H9 (cell line): Measurements from ENCODE around the gene DMRT1. TPM values are rescaled to one million over a fixed set of nuclear protein-coding genes. Genes with fewer than 3 reads are reported as not detected.

Experiments
- DNase-seq: peaks from one replicate; pipeline ENCODE4 v3.0.0-alpha.2; 2017
- H2AFZ ChIP-seq: one replicate; pipeline ENCODE4 v1.6.1; 2013; ENCODE audit warnings: mild to moderate bottlenecking, low read length, control low read depth, moderate library complexity
- H2AK5ac ChIP-seq: 2 replicates; pipeline ENCODE4 v1.6.1; 2013; ENCODE audit warnings: low read length, control low read depth, mixed read lengths; ENCODE audit not compliant: insufficient read length
- H2BK120ac ChIP-seq: one replicate; pipeline ENCODE4 v1.6.1; 2013; ENCODE audit warnings: low read depth, mild to moderate bottlenecking, low read length, control low read depth, inconsistent platforms; ENCODE audit not compliant: poor library complexity, severe bottlenecking
- H2BK12ac ChIP-seq: 2 replicates; pipeline ENCODE4 v1.6.1; 2013; ENCODE audit warnings: low read length, control low read depth, mixed read lengths, low read depth; ENCODE audit not compliant: insufficient read length
- H2BK15ac ChIP-seq: 2 replicates; pipeline ENCODE4 v1.6.1; 2013; ENCODE audit warnings: low read depth, low read length, control low read depth
- H2BK20ac ChIP-seq: one replicate; pipeline ENCODE4 v1.6.1; 2013; ENCODE audit warnings: low read depth, mild to moderate bottlenecking, low read length, control low read depth, inconsistent platforms; ENCODE audit not compliant: poor library complexity, severe bottlenecking
- H2BK5ac ChIP-seq: 2 replicates; pipeline ENCODE4 v1.6.1; 2013; ENCODE audit warnings: low read length, control low read depth, mixed read lengths; ENCODE audit not compliant: insufficient read length
- H3K14ac ChIP-seq: 2 replicates; pipeline ENCODE4 v1.6.1; 2013; ENCODE audit warnings: low read length, control low read depth; ENCODE audit not compliant: insufficient read depth
- H3K18ac ChIP-seq: 2 replicates; pipeline ENCODE4 v1.6.1; 2013; ENCODE audit warnings: low read depth, mild to moderate bottlenecking, mixed read lengths, low read length, control low read depth; ENCODE audit not compliant: insufficient read length
- H3K23ac ChIP-seq: 2 replicates; pipeline ENCODE4 v1.6.1; 2013; ENCODE audit warnings: low read length, control low read depth, mixed read lengths, low read depth; ENCODE audit not compliant: insufficient read length
- H3K23me2 ChIP-seq: 2 replicates; pipeline ENCODE4 v1.6.1; 2013; ENCODE audit warnings: low read depth, mild to moderate bottlenecking, mixed read lengths, low read length, control low read depth; ENCODE audit not compliant: insufficient read length, poor library complexity, severe bottlenecking
- H3K27ac ChIP-seq: 2 replicates; pipeline ENCODE4 v1.5.1; 2013; ENCODE audit warnings: low read length, control low read depth, mixed read lengths, low read depth; ENCODE audit not compliant: insufficient read length
- H3K27me3 ChIP-seq: 2 replicates; pipeline ENCODE4 v1.6.1; 2013; ENCODE audit warnings: low read length, control low read depth, inconsistent platforms; ENCODE audit not compliant: insufficient read depth
- H3K4ac ChIP-seq: 2 replicates; pipeline ENCODE4 v1.6.1; 2013; ENCODE audit warnings: low read depth, mild to moderate bottlenecking, control low read depth, inconsistent platforms, low read length, moderate library complexity
- H3K4me1 ChIP-seq: 2 replicates; pipeline ENCODE4 v1.6.1; 2013; ENCODE audit warnings: low read length, control low read depth, inconsistent platforms; ENCODE audit not compliant: insufficient read depth
- H3K4me2 ChIP-seq: 2 replicates; pipeline ENCODE4 v1.6.1; 2013; ENCODE audit warnings: low read length, control low read depth, mixed read lengths; ENCODE audit not compliant: insufficient read length, insufficient read depth
- H3K56ac ChIP-seq: 2 replicates; pipeline ENCODE4 v1.6.1; 2013; ENCODE audit warnings: low read depth, mild to moderate bottlenecking, mixed read lengths, low read length, control low read depth; ENCODE audit not compliant: insufficient read length
- H3K79me1 ChIP-seq: 2 replicates; pipeline ENCODE4 v1.6.1; 2013; ENCODE audit warnings: low read depth, mild to moderate bottlenecking, moderate library complexity, low read length, control low read depth, inconsistent platforms; ENCODE audit not compliant: insufficient read depth, poor library complexity, severe bottlenecking
- H3K79me2 ChIP-seq: 2 replicates; pipeline ENCODE4 v1.6.1; 2013; ENCODE audit warnings: low read length, control low read depth, inconsistent platforms; ENCODE audit not compliant: insufficient read depth
- H3K9ac ChIP-seq: 2 replicates; pipeline ENCODE4 v1.6.1; 2013; ENCODE audit warnings: low read length, control low read depth, mixed read lengths; ENCODE audit not compliant: insufficient read length; ENCODE audit errors: extremely low read depth
- H3K9me3 ChIP-seq: one replicate; pipeline ENCODE4 v1.6.1; 2013; ENCODE audit warnings: low read depth, low read length, inconsistent platforms; ENCODE audit not compliant: control insufficient read depth
- H3T11ph ChIP-seq: one replicate; pipeline ENCODE4 v1.6.1; 2013; ENCODE audit warnings: mild to moderate bottlenecking, low read length, control low read depth, inconsistent platforms
- H4K20me1 ChIP-seq: one replicate; pipeline ENCODE4 v1.6.1; 2013; ENCODE audit not compliant: control insufficient read depth, insufficient read length, insufficient read depth
- H4K5ac ChIP-seq: 2 replicates; pipeline ENCODE4 v1.6.1; 2013; ENCODE audit warnings: low read depth, mild to moderate bottlenecking, mixed read lengths, low read length, control low read depth; ENCODE audit not compliant: insufficient read length
- H4K8ac ChIP-seq: replicated peaks from 2 replicates; pipeline ENCODE4 v1.6.1; 2013; ENCODE audit warnings: low read length, control low read depth, mixed read lengths, low read depth; ENCODE audit not compliant: insufficient read length
- H4K91ac ChIP-seq: 2 replicates; pipeline ENCODE4 v1.6.1; 2013; ENCODE audit warnings: low read depth, mild to moderate bottlenecking, moderate library complexity, mixed read lengths, low read length, control low read depth; ENCODE audit not compliant: insufficient read length
- H3K27ac Mint-ChIP-seq, 3 experiments: 2 replicates in 2 of 3; 3 replicates in 1 of 3; pipeline ENCODE4 v1.8.0; 2020 to 2021; ENCODE audit warnings: mixed read lengths in 3 of 3, mild to moderate bottlenecking in 1 of 3, moderate library complexity in 1 of 3
- H3K27me3 Mint-ChIP-seq: 2 replicates; pipeline ENCODE4 v1.8.0; 2021; ENCODE audit warnings: low read depth, mild to moderate bottlenecking, moderate library complexity, mixed read lengths
- H3K36me3 Mint-ChIP-seq, 3 experiments: 2 replicates in 2 of 3; 3 replicates in 1 of 3; pipeline ENCODE4 v1.8.0; 2020 to 2021; ENCODE audit warnings: low read depth in 3 of 3, mixed read lengths in 3 of 3; ENCODE audit not compliant: insufficient read depth in 1 of 3
- H3K4me1 Mint-ChIP-seq, 2 experiments: 2 replicates each; pipeline ENCODE4 v1.8.0; 2020; ENCODE audit warnings: mixed read lengths in 2 of 2
- H3K4me3 Mint-ChIP-seq, 2 experiments: 2 replicates in 1 of 2; 3 replicates in 1 of 2; pipeline ENCODE4 v1.8.0; 2020 to 2021; ENCODE audit warnings: mild to moderate bottlenecking in 2 of 2, mixed read lengths in 2 of 2, moderate library complexity in 1 of 2
- H3K9me3 Mint-ChIP-seq, 2 experiments: 2 replicates in 1 of 2; 3 replicates in 1 of 2; pipeline ENCODE4 v1.8.0; 2020; ENCODE audit warnings: mild to moderate bottlenecking in 2 of 2, mixed read lengths in 2 of 2, moderate library complexity in 1 of 2
- CTCF ChIP-seq: fragments of 200-600 bp; sonication (generic); conservative IDR thresholded peaks from 3 replicates; pipeline ENCODE4 v1.8.0; 2021; ENCODE audit warnings: antibody characterized with exemption, mild to moderate bottlenecking
- WGBS: extraction: QIAGEN DNeasy Blood & Tissue Kit; methylation state at CpG from one replicate; pipeline ENCODE4 v1.1.7; 2013; ENCODE audit warnings: missing lambda C conversion rate, low lambda C conversion rate, mixed read lengths; ENCODE audit not compliant: insufficient read length; ENCODE audit errors: extremely low coverage; 5-methylcytosine and 5-hydroxymethylcytosine counted together
- total RNA-seq: library from RNA; stranded (reverse); gene quantifications from 2 replicates; pipeline ENCODE4 v1.2.1, GENCODE V29; 2021

Gene DMRT1
- total RNA-seq, 1 experiment from 2014 or later, result not detected

- H3K4me3 Mint-ChIP-seq, result no peak overlapping the region
- Histone ChIP-seq H2BK12ac (no peak overlapping the region), H3K79me1 (no peaks in the 10 kb centered on the region), H2AFZ (no peak overlapping the region), H4K91ac (no peak overlapping the region), H4K5ac (no peak overlapping the region), H3K4me2 (no peak overlapping the region), H2BK20ac (no peak overlapping the region), H3K4me1 (no peaks in the 10 kb centered on the region), H3K27me3 (no peaks in the 10 kb centered on the region), H3T11ph (no peak overlapping the region), H2BK5ac (no peak overlapping the region), H4K8ac (no peak overlapping the region), H3K18ac (no peak overlapping the region), H3K9me3 (no peaks in the 10 kb centered on the region), H4K20me1 (no peaks in the 10 kb centered on the region), H3K4ac (no peak overlapping the region), H2AK5ac (no peak overlapping the region), H3K14ac (no peak overlapping the region), H3K9ac (no peak overlapping the region), H2BK15ac (no peak overlapping the region), H3K23ac (no peak overlapping the region), H3K79me2 (no peaks in the 10 kb centered on the region), H3K27ac (no peak overlapping the region), H2BK120ac (no peak overlapping the region), H3K23me2 (no peaks in the 10 kb centered on the region), H3K56ac (no peak overlapping the region)
- no peaks in the 10 kb centered on the region for H3K36me3 Mint-ChIP-seq
- 0 out of 7 replicates have a peak overlapping the region, but pooled peaks of 1 of the 3 experiments have one; percentile 49 for H3K27ac Mint-ChIP-seq
- H3K27me3 Mint-ChIP-seq, result peaks cover 24% of the 10 kb centered on the region
- DNase-seq, result no peak
- no peak for TF ChIP-seq CTCF
- no CpG with 5 or more reads among the region's 7 CpGs for WGBS
- peaks cover 4 to 11% of the 10 kb centered on the region in 2 experiments for H3K4me1 Mint-ChIP-seq
- no peaks in the 10 kb centered on the region for H3K9me3 Mint-ChIP-seq
Measured at GRCh38 chr9:948497-948896, 107.0 kb downstream of the DMRT1 start.
